Fibroblast of lung (primary cell): ENCODE data around the gene DBR1. TPM values are rescaled to one million over a fixed set of nuclear protein-coding genes. Genes with fewer than 3 reads are reported as not detected.

ENCODE experiments used
- DNase-seq, 2 donors: peaks; one replicate each; pipeline versions ENCODE4 v3.0.0 to v3.0.0-alpha.2; 2010; ENCODE audit warnings: low read depth in 2 of 2
- H2AFZ ChIP-seq: 2 replicates; pipeline ENCODE4 v1.5.1; 2012; ENCODE audit warnings: low read length, control low read depth, inconsistent platforms
- H3K27ac ChIP-seq: 2 replicates; pipeline ENCODE4 v1.5.1; 2011; ENCODE audit warnings: low read length, control low read depth; ENCODE audit not compliant: insufficient read depth
- H3K27me3 ChIP-seq: 2 replicates; pipeline ENCODE4 v1.5.1; 2011; ENCODE audit warnings: mild to moderate bottlenecking, low read length; ENCODE audit not compliant: control insufficient read depth, insufficient read depth
- H3K36me3 ChIP-seq: 2 replicates; pipeline ENCODE4 v1.5.1; 2011; ENCODE audit warnings: low read length; ENCODE audit not compliant: control insufficient read depth, insufficient read depth
- H3K4me1 ChIP-seq: 2 replicates; pipeline ENCODE4 v1.5.1; 2011; ENCODE audit warnings: low read length; ENCODE audit not compliant: control insufficient read depth, insufficient read depth; ENCODE audit errors: extremely low read depth
- H3K4me2 ChIP-seq: 2 replicates; pipeline ENCODE4 v1.5.1; 2011; ENCODE audit warnings: low read length, control low read depth; ENCODE audit not compliant: insufficient read depth; ENCODE audit errors: extremely low read depth
- H3K4me3 ChIP-seq, 4 experiments: fragments of 200-600 bp in 1 of 4; sonication (generic) in 1 of 4; replicated peaks in 1 of 4; 2 replicates each; pipeline ENCODE4 v1.5.1; 2011 to 2016; ENCODE audit warnings: low read length in 4 of 4, low read depth in 3 of 4, mild to moderate bottlenecking in 3 of 4, control low read depth in 2 of 4, inconsistent platforms in 1 of 4, mixed read lengths in 1 of 4; ENCODE audit not compliant: insufficient read depth in 1 of 4; ENCODE audit errors: control extremely low read depth in 1 of 4
- H3K79me2 ChIP-seq: 2 replicates; pipeline ENCODE4 v1.5.1; 2012; ENCODE audit warnings: mild to moderate bottlenecking, low read length, inconsistent platforms; ENCODE audit not compliant: control insufficient read depth, insufficient read depth
- H3K9ac ChIP-seq: 2 replicates; pipeline ENCODE4 v1.5.1; 2011; ENCODE audit warnings: mild to moderate bottlenecking, low read length, control low read depth; ENCODE audit not compliant: insufficient read depth
- H3K9me3 ChIP-seq: 2 replicates; pipeline ENCODE4 v1.5.1; 2012; ENCODE audit warnings: low read depth, low read length; ENCODE audit not compliant: control insufficient read depth, insufficient read depth
- H4K20me1 ChIP-seq: 2 replicates; pipeline ENCODE4 v1.5.1; 2011; ENCODE audit warnings: low read length; ENCODE audit not compliant: control insufficient read depth, insufficient read depth; ENCODE audit errors: extremely low read depth
- EZH2 ChIP-seq: IDR thresholded peaks from 2 replicates; pipeline ENCODE4 v1.5.1; 2012; ENCODE audit warnings: low read length, control low read depth, mild to moderate bottlenecking; ENCODE audit errors: missing control alignments
- polyA plus RNA-seq, 2 donors: library from polyadenylated mRNA; depleted of rRNA in 1 of 2; stranded (reverse) in 1 of 2; unstranded in 1 of 2; fragments of >200 nt; gene quantifications; 2 replicates each; pipeline ENCODE4 v1.2.1, GENCODE V29; 2011 to 2012; ENCODE audit warnings: missing spikeins in 1 of 2
- total RNA-seq: library from RNA; depleted of rRNA; stranded (reverse); fragments of >200 nt; gene quantifications from 2 replicates; pipeline ENCODE4 v1.2.1, GENCODE V29; 2014
- TF ChIP-seq, protein P1 (sequence below), 2 donors: IDR thresholded peaks in 1 of 2; conservative IDR thresholded peaks in 1 of 2; 1 replicate in 1 of 2; 2 replicates in 1 of 2; pipeline ENCODE4 v1.5.1; 2011 to 2012; ENCODE audit warnings: low read length in 2 of 2, control low read depth in 1 of 2, inconsistent platforms in 1 of 2, low read depth in 1 of 2, mild to moderate bottlenecking in 1 of 2

Gene DBR1
- total and polyA plus RNA-seq, 2 donors (not counting 1 experiment from before 2014, with no cell fraction given): 16.2 to 19.7 TPM

GRCh38 chr3:138173769-138174420 is 826 bp downstream of the DBR1 start:
- no peaks in the 10 kb centered on the region for H3K27me3 ChIP-seq
- no peak for TF ChIP-seq EZH2
- TF ChIP-seq, protein P1, sequence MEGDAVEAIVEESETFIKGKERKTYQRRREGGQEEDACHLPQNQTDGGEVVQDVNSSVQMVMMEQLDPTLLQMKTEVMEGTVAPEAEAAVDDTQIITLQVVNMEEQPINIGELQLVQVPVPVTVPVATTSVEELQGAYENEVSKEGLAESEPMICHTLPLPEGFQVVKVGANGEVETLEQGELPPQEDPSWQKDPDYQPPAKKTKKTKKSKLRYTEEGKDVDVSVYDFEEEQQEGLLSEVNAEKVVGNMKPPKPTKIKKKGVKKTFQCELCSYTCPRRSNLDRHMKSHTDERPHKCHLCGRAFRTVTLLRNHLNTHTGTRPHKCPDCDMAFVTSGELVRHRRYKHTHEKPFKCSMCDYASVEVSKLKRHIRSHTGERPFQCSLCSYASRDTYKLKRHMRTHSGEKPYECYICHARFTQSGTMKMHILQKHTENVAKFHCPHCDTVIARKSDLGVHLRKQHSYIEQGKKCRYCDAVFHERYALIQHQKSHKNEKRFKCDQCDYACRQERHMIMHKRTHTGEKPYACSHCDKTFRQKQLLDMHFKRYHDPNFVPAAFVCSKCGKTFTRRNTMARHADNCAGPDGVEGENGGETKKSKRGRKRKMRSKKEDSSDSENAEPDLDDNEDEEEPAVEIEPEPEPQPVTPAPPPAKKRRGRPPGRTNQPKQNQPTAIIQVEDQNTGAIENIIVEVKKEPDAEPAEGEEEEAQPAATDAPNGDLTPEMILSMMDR (conservative IDR thresholded peaks at IDR 0.05 in 1 of 2, IDR thresholded peaks at IDR 0.05 in 1 of 2; ENCODE audit: low read depth in 1 of 2, low read length in 2 of 2): no peak
- no peaks in the 10 kb centered on the region for H3K9me3 ChIP-seq
- peaks cover 3% of the 10 kb centered on the region for H3K36me3 ChIP-seq
- H3K9ac ChIP-seq: peak overlapping the region; percentile 82
- H3K4me2 ChIP-seq: peak overlapping the region; percentile 33
- no peaks in the 10 kb centered on the region for H3K4me1 ChIP-seq
- H3K4me3 ChIP-seq: peak overlapping the region; percentile 45 to 99 (median 78)
- H4K20me1 ChIP-seq: no peaks in the 10 kb centered on the region
- DNase-seq: peak in 1 of 2 donors; percentile 10
- H2AFZ ChIP-seq: peak overlapping the region; percentile 92
- peaks cover 16% of the 10 kb centered on the region for H3K79me2 ChIP-seq
- H3K27ac ChIP-seq: peak overlapping the region; percentile 61

GRCh38 chr3:138172625-138173024 is 2.1 kb downstream of the DBR1 start:
- Histone ChIP-seq H3K4me2 (no peak overlapping the region), H3K27ac (no peak overlapping the region), H2AFZ (no peak overlapping the region), H3K36me3 (peaks cover 4% of the 10 kb centered on the region), H3K9me3 (no peaks in the 10 kb centered on the region), H3K4me3 (no peak overlapping the region), H3K4me1 (no peaks in the 10 kb centered on the region), H3K27me3 (no peaks in the 10 kb centered on the region), H3K79me2 (peaks cover 16% of the 10 kb centered on the region), H4K20me1 (no peaks in the 10 kb centered on the region), H3K9ac (no peak overlapping the region)
- TF ChIP-seq, protein P1 (conservative IDR thresholded peaks at IDR 0.05 in 1 of 2, IDR thresholded peaks at IDR 0.05 in 1 of 2; ENCODE audit: low read depth in 1 of 2, low read length in 2 of 2): no peak
- no peak for TF ChIP-seq EZH2
- DNase-seq: no peak

DNA sequence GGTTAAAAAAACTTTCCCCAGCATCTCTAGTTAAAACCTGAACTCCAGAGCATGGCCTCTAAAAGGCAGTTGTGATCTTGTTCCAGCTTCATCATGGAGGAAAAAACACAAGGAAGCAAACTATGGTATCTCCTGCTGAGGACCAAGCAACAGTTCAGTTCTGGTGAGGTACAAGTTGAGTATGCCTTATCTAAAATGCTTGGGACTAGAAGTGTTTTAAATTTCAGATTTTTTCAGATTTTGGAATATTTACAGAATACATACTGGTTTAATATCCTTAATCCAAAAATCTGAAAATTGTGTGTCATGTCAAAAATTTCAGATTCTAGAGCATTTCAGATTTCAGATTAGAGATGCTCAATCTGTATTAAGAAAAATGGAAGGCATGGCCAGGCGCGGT is 9.7 kb downstream of the DBR1 start:
- Histone ChIP-seq H3K36me3 (peaks cover 7% of the 10 kb centered on the region), H3K4me3 (no peak overlapping the region), H3K4me1 (no peaks in the 10 kb centered on the region), H3K79me2 (no peaks in the 10 kb centered on the region), H2AFZ (no peak overlapping the region), H3K4me2 (no peak overlapping the region), H3K27ac (no peak overlapping the region), H3K9me3 (no peaks in the 10 kb centered on the region), H4K20me1 (no peaks in the 10 kb centered on the region), H3K27me3 (no peaks in the 10 kb centered on the region), H3K9ac (no peak overlapping the region)
- TF ChIP-seq, protein P1 (conservative IDR thresholded peaks at IDR 0.05 in 1 of 2, IDR thresholded peaks at IDR 0.05 in 1 of 2; ENCODE audit: low read depth in 1 of 2, low read length in 2 of 2): no peak
- TF ChIP-seq EZH2: no peak
- DNase-seq: no peak
